Middle frontal gyrus (tissue), 1 donor: ENCODE measurements around the gene ALKBH3.

Source experiments
- DNase-seq: peaks from one replicate; pipeline ENCODE4 v3.0.0-alpha.2; 2015; ENCODE audit warnings: low spot score; ENCODE audit errors: extremely low spot score

ALKBH3 gene

DNA sequence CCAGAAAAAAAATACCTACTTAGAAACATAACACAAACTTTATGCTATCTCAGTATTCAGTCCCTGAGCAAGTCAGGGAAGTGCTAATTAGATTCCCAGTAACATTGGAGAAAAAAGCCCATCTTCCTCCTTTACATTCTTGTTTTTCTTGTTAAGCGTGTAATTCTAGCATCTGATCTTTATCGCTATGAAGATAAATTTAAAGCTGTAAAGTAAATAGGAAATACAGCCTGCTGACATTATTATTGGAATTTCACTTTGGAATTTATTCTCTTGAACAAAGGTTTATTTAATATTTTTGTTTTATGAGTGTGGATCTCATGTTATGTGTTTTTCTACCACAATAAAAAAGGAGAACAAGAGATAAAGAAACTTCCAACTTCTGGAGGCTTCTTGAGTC is 13.9 kb downstream of the ALKBH3 start:
- no peak for DNase-seq

- DNase-seq = no peak
Observed at GRCh38 chr11:43895601-43896000, 15.0 kb downstream of the ALKBH3 start.

GRCh38 chr11:43898574-43898973 is 17.9 kb downstream of the ALKBH3 start:
- DNase-seq = no peak

DNA sequence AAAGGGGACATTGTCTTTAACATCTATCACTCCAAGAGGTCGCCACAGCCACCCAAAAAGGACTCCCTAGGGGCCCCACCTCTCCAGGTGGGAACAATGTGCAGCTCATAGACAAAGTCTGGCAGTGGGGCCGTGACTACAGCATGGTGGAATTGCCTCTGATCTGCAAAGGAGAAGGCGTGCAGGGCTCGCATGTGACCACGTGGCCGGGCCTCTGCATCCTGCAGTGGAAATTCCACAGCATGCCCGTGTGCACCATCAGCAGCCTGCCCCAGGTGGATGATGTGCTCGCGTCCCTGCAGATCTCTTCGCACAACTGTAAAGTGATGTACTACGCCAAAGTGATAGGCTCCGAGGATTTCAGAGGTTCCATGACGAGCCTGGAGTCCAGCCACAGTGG is 18.5 kb downstream of the ALKBH3 start:
- DNase-seq = no peak

DNA sequence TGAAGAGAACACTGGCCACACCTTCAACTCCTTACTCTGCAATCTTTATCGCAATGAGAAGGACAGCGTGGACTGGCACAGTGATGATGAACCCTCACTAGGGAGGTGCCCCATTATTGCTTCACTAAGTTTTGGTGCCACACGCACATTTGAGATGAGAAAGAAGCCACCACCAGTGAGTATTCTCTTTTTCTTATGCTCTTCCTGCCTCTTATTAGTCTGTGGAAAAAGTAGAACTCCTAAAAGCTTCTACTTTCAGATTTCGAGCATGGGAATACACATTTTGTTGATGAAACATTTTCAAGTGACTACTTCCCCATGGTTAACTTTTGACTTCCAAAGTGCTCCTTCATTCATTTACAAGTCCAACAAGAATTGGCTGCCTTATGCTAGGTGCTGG is 20.9 kb downstream of the ALKBH3 start:
- no peak for DNase-seq

GRCh38 chr11:43903078-43903477 is 22.4 kb downstream of the ALKBH3 start:
- DNase-seq = no peak

- DNase-seq = no peak
Observed at GRCh38 chr11:43903969-43904368, 23.3 kb downstream of the ALKBH3 start.

GRCh38 chr11:43904742-43905535 is 24.3 kb downstream of the ALKBH3 start:
- DNase-seq = peak; percentile 39

GRCh38 chr11:43905813-43906241 is 25.2 kb downstream of the ALKBH3 start:
- DNase-seq = peak; percentile 27

DNA sequence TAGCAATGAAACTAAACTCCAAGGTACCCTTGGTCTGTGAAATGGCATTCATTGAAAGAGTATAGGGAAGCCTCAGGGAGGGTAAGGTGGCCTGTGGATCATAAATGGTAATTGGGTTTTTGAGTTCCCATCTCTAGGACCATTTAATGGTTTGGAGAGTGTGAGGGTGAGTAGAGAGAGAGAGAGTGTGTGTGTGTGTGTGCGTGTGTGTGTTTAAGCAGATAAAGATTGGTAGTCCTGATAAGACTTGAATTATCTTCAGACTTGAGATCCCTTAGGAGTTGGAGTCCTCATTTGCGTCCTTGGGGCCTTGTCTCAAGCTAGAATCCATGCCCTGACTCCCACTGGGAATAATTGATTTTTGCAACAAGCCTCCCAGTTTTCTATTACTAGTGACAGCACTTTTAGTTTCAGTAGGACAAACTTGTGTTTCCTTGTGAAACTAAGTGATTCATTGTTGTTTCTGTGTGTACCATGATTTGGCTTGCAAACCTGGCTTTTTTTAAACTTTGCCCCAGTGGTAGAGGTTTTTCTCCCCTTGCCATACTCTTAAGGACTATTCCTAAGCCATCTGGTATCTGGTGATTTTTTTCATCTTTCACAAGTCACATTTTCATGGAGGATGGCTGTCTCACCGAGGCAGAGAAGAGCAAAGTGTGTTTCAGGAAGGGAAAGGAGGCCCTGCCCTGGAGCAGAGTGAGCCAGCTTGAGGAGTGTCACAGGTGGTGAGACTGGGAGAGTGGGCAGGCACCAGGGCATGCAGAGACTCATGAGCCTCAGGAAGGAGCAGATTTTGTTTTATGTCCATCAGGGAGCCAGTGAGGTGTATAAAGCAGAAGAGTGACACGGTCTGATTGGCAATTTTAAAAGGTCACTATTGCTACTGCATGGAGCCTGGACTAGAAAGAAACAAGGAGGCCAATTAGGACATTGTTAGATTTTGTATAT is 26.7 kb downstream of the ALKBH3 start:
- DNase-seq = no peak

DNA sequence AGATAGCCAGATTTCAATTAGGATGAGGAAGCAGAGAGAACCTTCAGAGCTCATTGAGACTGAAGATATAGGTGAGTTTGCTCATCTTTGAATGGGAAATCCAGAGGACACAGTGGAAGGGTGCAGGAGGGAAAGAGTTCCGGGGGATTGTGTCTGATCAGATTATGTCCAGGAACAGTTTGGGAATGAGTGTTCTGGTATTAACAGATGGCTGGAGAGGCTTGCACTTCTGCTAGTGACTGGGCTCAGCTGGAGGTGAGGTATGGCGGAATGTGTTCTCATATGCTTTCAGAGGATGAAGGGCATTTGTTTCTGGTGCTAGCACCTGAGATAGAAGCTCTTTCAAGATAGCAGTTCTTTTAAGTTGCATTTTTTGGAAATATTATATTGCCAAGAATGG is 27.6 kb downstream of the ALKBH3 start:
- DNase-seq = no peak

DNA sequence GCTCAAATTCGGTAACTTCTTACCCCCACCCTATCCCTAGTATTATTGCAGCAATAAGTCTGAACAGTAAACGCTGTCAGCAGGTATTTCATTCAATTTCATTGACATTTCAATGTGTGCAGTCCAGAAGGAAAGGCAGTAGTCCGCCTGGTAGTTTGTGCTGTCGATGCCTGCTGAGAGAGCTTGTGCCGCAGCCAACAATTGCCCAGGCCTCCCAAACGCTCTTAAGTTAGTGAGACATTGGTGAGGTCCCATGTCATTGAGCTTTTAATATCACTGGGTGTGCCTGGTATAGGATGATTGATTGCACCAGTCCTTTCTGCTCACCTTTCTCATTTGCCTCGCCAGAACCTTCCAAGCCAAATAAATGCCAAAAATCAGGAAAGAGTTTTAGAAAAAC is 28.1 kb downstream of the ALKBH3 start:
- DNase-seq = no peak

- DNase-seq = no peak
Observed at GRCh38 chr11:43913829-43914380, 33.3 kb downstream of the ALKBH3 start.

- DNase-seq = no peak
Observed at GRCh38 chr11:43914466-43914865, 33.8 kb downstream of the ALKBH3 start.

GRCh38 chr11:43916621-43917020 is 36.0 kb downstream of the ALKBH3 start:
- no peak for DNase-seq

GRCh38 chr11:43917851-43918250 is 37.2 kb downstream of the ALKBH3 start:
- no peak for DNase-seq

GRCh38 chr11:43918662-43919061 is 38.0 kb downstream of the ALKBH3 start:
- DNase-seq = no peak

- DNase-seq = no peak
Observed at GRCh38 chr11:43919852-43920597, 39.4 kb downstream of the ALKBH3 start.

DNA sequence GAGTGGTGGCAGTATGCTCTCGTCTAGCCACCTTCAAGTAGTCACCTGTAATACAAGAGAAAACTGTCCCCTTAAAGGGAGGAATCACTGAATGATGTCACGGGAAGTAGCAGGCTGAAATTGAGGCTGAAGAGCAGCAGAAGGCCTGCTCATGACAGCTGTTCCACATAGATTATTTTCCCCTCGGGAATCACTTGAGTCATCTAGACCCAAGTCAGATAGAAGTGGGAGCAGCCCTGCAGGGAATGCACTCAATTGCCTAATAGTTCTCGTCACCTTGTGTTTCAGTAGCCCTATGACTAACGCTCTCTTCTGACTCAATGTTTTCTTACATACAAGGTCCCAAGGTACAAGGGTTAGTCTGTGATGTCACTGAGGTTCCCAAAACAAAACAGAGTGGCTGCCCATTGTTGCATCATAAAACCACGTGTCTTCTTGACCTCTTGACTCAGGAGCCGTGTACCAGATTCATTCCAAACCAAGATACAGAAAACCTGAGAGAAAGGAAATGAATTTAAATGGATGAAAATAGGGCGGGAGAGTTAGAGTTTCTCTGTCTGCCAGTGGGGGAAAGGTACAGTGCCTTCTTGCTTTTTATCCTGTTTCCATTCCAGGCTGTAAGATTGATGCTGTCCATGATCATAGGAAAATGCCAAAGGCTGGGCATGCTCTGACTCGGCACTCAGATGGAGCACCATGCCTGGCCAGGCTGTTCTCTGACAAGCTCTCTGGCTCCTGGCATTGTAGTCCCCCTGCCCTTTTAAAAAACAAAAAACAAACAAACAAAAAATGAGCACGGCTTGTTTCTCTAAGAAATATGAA is 40.2 kb downstream of the ALKBH3 start:
- no peak for DNase-seq

DNA sequence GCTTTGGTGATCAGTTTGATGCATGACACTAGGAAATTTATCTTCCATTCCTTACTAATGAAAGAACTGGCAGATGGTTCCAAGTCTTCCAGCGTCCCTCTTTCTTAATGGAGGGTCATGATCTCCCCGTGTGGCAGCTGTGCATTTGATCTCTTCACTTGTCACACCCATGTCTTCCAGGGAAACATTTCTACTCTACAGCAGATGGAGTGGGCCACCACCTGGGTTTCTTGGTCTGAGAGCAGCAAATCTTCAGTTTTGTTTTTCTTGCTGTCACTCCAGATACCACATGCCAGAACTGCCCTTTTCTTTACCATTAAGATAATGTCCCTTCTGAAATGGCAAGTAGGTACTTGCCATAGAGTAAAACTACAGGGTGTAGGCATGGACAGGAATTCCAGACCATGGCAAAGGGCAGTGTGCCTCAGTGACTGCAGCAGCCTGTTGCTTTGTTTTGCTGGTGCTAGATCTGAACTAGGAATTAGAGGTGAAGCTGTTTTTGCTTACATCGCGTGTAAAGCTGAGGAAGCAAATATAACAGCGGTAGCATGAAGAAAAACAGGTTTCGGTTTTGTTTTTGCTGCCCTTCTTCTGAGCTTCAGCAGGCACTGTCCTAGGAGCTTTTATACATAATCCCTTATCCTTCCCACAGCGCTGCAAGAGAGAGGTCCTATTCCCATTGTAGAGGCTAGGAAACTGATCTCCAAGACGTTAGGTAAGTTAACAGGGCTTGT is 41.1 kb downstream of the ALKBH3 start:
- no peak for DNase-seq
